Mesothelial cell of epicardium (in vitro differentiated cells): ENCODE data around the gene ZBTB39. TPM values are rescaled to one million over a fixed set of nuclear protein-coding genes. Genes with fewer than 3 reads are reported as not detected.
"Not testable (repeated sequence)": the region's sequence is repeated elsewhere in the genome, so short reads cannot be mapped to it uniquely, and the experiment has no call there.

ENCODE experiments used
- DNase-seq, 2 experiments: peaks; one replicate each; pipeline ENCODE4 v3.0.0; 2021; ENCODE audit warnings: low spot score in 2 of 2; ENCODE audit not compliant: unreplicated experiment in 2 of 2
- H3K27ac Mint-ChIP-seq: 2 replicates; pipeline ENCODE4 v1.8.0; 2021; ENCODE audit warnings: mixed read lengths
- H3K27me3 Mint-ChIP-seq: 2 replicates; pipeline ENCODE4 v1.8.0; 2021; ENCODE audit warnings: low read depth, mixed read lengths
- H3K36me3 Mint-ChIP-seq: 2 replicates; pipeline ENCODE4 v1.8.0; 2021; ENCODE audit warnings: mixed read lengths
- H3K4me1 Mint-ChIP-seq: 2 replicates; pipeline ENCODE4 v1.8.0; 2021; ENCODE audit warnings: mixed read lengths
- H3K4me3 Mint-ChIP-seq: 2 replicates; pipeline ENCODE4 v1.8.0; 2021; ENCODE audit warnings: mild to moderate bottlenecking, moderate library complexity, mixed read lengths
- H3K9me3 Mint-ChIP-seq: 2 replicates; pipeline ENCODE4 v1.8.0; 2021; ENCODE audit warnings: mixed read lengths
- total RNA-seq: library from RNA; stranded (reverse); gene quantifications from 3 replicates; pipeline ENCODE4 v1.2.1, GENCODE V29; 2021
- TF ChIP-seq, protein P1 (sequence below): fragments of 200-600 bp; sonication (generic); IDR thresholded peaks from one replicate; pipeline ENCODE4 v1.5.0; 2021; ENCODE audit warnings: antibody characterized with exemption; ENCODE audit not compliant: unreplicated experiment

The ZBTB39 gene
- total RNA-seq, 1 donor from 2014 or later, result 19.2 TPM

GRCh38 chr12:57018906-57019305, 12.6 kb upstream of the ZBTB39 start:
- Mint-ChIP-seq H3K4me1 (peaks cover 2% of the 10 kb centered on the region), H3K27me3 (peaks cover 12% of the 10 kb centered on the region), H3K4me3 (no peak overlapping the region), H3K9me3 (no peaks in the 10 kb centered on the region), H3K27ac (no peak overlapping the region), H3K36me3 (no peaks in the 10 kb centered on the region)
- DNase-seq, result no peak
- TF ChIP-seq, protein P1, sequence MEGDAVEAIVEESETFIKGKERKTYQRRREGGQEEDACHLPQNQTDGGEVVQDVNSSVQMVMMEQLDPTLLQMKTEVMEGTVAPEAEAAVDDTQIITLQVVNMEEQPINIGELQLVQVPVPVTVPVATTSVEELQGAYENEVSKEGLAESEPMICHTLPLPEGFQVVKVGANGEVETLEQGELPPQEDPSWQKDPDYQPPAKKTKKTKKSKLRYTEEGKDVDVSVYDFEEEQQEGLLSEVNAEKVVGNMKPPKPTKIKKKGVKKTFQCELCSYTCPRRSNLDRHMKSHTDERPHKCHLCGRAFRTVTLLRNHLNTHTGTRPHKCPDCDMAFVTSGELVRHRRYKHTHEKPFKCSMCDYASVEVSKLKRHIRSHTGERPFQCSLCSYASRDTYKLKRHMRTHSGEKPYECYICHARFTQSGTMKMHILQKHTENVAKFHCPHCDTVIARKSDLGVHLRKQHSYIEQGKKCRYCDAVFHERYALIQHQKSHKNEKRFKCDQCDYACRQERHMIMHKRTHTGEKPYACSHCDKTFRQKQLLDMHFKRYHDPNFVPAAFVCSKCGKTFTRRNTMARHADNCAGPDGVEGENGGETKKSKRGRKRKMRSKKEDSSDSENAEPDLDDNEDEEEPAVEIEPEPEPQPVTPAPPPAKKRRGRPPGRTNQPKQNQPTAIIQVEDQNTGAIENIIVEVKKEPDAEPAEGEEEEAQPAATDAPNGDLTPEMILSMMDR, result no peak

DNA sequence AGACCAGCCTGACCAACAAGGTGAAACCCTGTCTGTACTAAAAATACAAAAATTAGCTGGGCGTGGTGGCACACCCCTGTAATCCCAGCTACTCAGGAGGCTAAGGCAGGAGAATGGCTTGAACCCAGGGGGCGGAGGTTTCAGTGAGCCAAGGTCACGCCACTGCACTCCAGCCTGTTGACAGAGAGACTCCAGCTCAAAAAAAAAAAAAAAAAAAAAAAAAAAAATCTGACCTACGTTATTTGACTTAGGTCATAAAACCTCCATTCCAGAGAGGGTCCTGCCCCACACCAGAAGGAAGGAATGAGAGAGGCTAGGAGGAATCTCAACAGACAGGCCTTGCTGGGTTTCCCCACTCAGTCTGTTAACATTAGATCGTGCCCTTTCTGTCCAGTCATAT, 12.0 kb upstream of the ZBTB39 start:
- H3K36me3 Mint-ChIP-seq, H3K4me3 Mint-ChIP-seq, DNase-seq, H3K27ac Mint-ChIP-seq, H3K9me3 Mint-ChIP-seq, H3K4me1 Mint-ChIP-seq: not testable (repeated sequence)
- H3K27me3 Mint-ChIP-seq, result peaks cover 17% of the 10 kb centered on the region

DNA sequence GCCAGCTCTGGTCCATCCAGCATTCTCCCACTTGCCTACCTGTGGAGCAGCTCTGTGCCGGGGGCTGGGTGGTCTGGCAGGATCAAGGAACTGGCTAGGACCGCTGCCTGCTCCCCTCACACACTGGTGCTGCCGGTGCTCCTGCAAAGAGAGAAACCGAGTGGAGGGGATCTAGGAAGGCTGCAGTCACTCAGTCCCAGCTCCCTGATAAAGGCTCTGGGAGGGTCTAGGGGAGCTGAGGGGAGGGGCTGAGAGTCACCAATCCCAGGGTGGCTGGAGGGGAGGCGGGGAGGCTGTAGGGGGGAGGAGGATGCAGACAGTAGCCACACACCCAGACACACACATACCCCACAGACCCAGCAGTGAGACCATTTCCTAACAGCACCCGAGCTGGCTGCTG, 10.0 kb upstream of the ZBTB39 start, which contains the start of gene TAC3:
Gene TAC3, minus strand, starts transcription at position 182 of the 400 bp plus-strand sequence. CDS start 732 bp downstream, outside the sequence.
- TF ChIP-seq, protein P1, result no peak
- no peak within 1 kb of the TSS for H3K4me3 Mint-ChIP-seq
- H3K9me3 Mint-ChIP-seq, result no peaks in the 10 kb centered on the region
- no peaks in the 10 kb centered on the region for H3K36me3 Mint-ChIP-seq
- no peak for DNase-seq
- H3K27me3 Mint-ChIP-seq, result peaks cover 26% of the 10 kb centered on the region
- H3K4me1 Mint-ChIP-seq, result no peaks in the 10 kb centered on the region
- H3K27ac Mint-ChIP-seq, result no peak within 1 kb of the TSS

GRCh38 chr12:57012600-57013465, 6.5 kb upstream of the ZBTB39 start:
- Mint-ChIP-seq H3K27me3 (peaks cover 26% of the 10 kb centered on the region), H3K36me3 (no peaks in the 10 kb centered on the region), H3K27ac (no peak overlapping the region), H3K4me1 (peaks cover 11% of the 10 kb centered on the region), H3K9me3 (no peaks in the 10 kb centered on the region), H3K4me3 (no peak overlapping the region)
- TF ChIP-seq, protein P1, result no peak
- DNase-seq, result no peak

- H3K36me3 Mint-ChIP-seq, result no peaks in the 10 kb centered on the region
- TF ChIP-seq, protein P1, result no peak
- H3K9me3 Mint-ChIP-seq, result no peaks in the 10 kb centered on the region
- H3K4me1 Mint-ChIP-seq, result peaks cover 13% of the 10 kb centered on the region
- H3K27me3 Mint-ChIP-seq, result peaks cover 26% of the 10 kb centered on the region
- H3K27ac Mint-ChIP-seq, result no peak overlapping the region
- no peak for DNase-seq
- no peak overlapping the region for H3K4me3 Mint-ChIP-seq
Observed at GRCh38 chr12:57011438-57012424, 5.4 kb upstream of the ZBTB39 start.
